A549 (cell line): ENCODE results near the gene COMT. TPM values are rescaled to one million over a fixed set of nuclear protein-coding genes. Genes with fewer than 3 reads are reported as not detected.

Source experiments
- ATAC-seq, 2 experiments: fragments of 200-7000 bp in 1 of 2; fragments of >200 bp in 1 of 2; cut with Nextera tagmentation in 1 of 2; cut with Tn5 transposase in 1 of 2; 3 replicates each; pipeline versions ENCODE4 v1.8.0 to v1.9.1; 2018 to 2020; ENCODE audit warnings: mild to moderate bottlenecking in 1 of 2, moderate library complexity in 1 of 2
- CTCF ChIA-PET: fragments of 300-600 bp; sonication (Branson Sonifier 250); formaldehyde crosslinking; extraction: SDS; loops from one replicate; lab custom pipeline; 2021; ENCODE audit warnings: antibody characterized with exemption, inconsistent platforms; lab: Yijun Ruan, JAX
- POLR2A ChIA-PET: fragments of 350-600 bp; formaldehyde crosslinking; extraction: SDS; loops from one replicate; lab custom pipeline; 2021; ENCODE audit warnings: antibody characterized with exemption, inconsistent platforms; lab: Yijun Ruan, JAX
- DNase-seq, 2 experiments: peaks; one replicate each; pipeline versions ENCODE4 v3.0.0 to v3.0.0-alpha.2; 2011 to 2016; ENCODE audit warnings: low read depth in 1 of 2, low spot score in 1 of 2
- FAIRE-seq: peaks from 2 replicates; lab custom pipeline; 2011; peaks lifted over from hg19 to GRCh38; lab: Jason Lieb, UNC
- H3K27ac ChIP-seq, 2 experiments: fragments of >200 bp; sonication (Bioruptor Twin); formaldehyde crosslinking; 3 replicates each; pipeline ENCODE4 v1.5.1; 2016 to 2017
- H3K4me1 ChIP-seq: fragments of >200 bp; sonication (Bioruptor Twin); formaldehyde crosslinking; 3 replicates; pipeline ENCODE4 v1.6.1; 2016
- H3K4me2 ChIP-seq: fragments of >200 bp; sonication (Bioruptor Twin); formaldehyde crosslinking; 3 replicates; pipeline ENCODE4 v1.6.1; 2016
- H3K4me3 ChIP-seq: fragments of >200 bp; sonication (Bioruptor Twin); formaldehyde crosslinking; 3 replicates; pipeline ENCODE4 v1.5.1; 2016
- H3K9me3 ChIP-seq: fragments of >200 bp; sonication (Bioruptor Twin); formaldehyde crosslinking; 3 replicates; pipeline ENCODE4 v1.6.1; 2016
- BCL3 ChIP-seq: fragments of >200 bp; sonication (Bioruptor Twin); formaldehyde crosslinking; IDR thresholded peaks from 3 replicates; pipeline ENCODE4 v1.6.1; 2016
- CBX2 ChIP-seq: fragments of 200-600 bp; sonication (generic); IDR thresholded peaks from 2 replicates; pipeline ENCODE4 v1.6.1; 2016; ENCODE audit warnings: low read depth, mild to moderate bottlenecking, borderline replicate concordance
- CEBPB ChIP-seq, 2 experiments: fragments of >200 bp in 1 of 2; sonication (Bioruptor Twin) in 1 of 2; formaldehyde crosslinking in 1 of 2; IDR thresholded peaks; 2 replicates each; pipeline ENCODE4 v1.6.1; 2012 to 2016
- EHF ChIP-seq: fragments of 250-450 bp; sonication (Bioruptor Pico); IDR thresholded peaks from 2 replicates; pipeline ENCODE4 v1.5.0; 2020; ENCODE audit warnings: mild to moderate bottlenecking
- EHMT2 ChIP-seq: fragments of 200-600 bp; sonication (generic); IDR thresholded peaks from 2 replicates; pipeline ENCODE4 v1.6.1; 2016; ENCODE audit warnings: antibody characterized with exemption, low read depth, mild to moderate bottlenecking, moderate library complexity
- HEYL ChIP-seq: fragments of 250-450 bp; sonication (Bioruptor Pico); IDR thresholded peaks from 2 replicates; pipeline ENCODE4 v1.8.0; 2021; ENCODE audit warnings: mild to moderate bottlenecking, moderate library complexity
- HOXA7 ChIP-seq: fragments of 250-450 bp; sonication (Bioruptor Pico); IDR thresholded peaks from 2 replicates; pipeline ENCODE4 v1.5.0; 2020; ENCODE audit warnings: mild to moderate bottlenecking, moderate library complexity
- HOXB5 ChIP-seq: fragments of 250-450 bp; sonication (Bioruptor Pico); IDR thresholded peaks from 2 replicates; pipeline ENCODE4 v1.5.0; 2020; ENCODE audit warnings: mild to moderate bottlenecking, moderate library complexity
- MAX ChIP-seq: IDR thresholded peaks from 2 replicates; pipeline ENCODE4 v1.6.1; 2012
- MAZ ChIP-seq: fragments of 150-350 bp; IDR thresholded peaks from 2 replicates; pipeline ENCODE4 v1.6.1; 2014; ENCODE audit warnings: antibody characterized with exemption, low read depth, low read length, borderline replicate concordance
- NPAS2 ChIP-seq: fragments of 250-450 bp; sonication (Bioruptor Pico); IDR thresholded peaks from 2 replicates; pipeline ENCODE4 v1.8.0; 2022; ENCODE audit warnings: mild to moderate bottlenecking, moderate library complexity, borderline replicate concordance
- NR3C1 ChIP-seq: fragments of >200 bp; sonication (Bioruptor Twin); formaldehyde crosslinking; IDR thresholded peaks from 3 replicates; pipeline ENCODE4 v1.6.1; 2017
- PBX3 ChIP-seq: IDR thresholded peaks from 2 replicates; pipeline ENCODE4 v1.6.1; 2012
- POLR2AphosphoS2 ChIP-seq: conservative IDR thresholded peaks from 2 replicates; pipeline ENCODE4 v1.6.1; 2012; ENCODE audit warnings: low read length, improper control_type of control experiment, inconsistent platforms
- RCOR1 ChIP-seq: fragments of 150-350 bp; IDR thresholded peaks from 2 replicates; pipeline ENCODE4 v1.6.1; 2014; ENCODE audit warnings: antibody characterized with exemption, low read length, low read depth
- REST ChIP-seq: fragments of 200-600 bp; sonication (generic); IDR thresholded peaks from 2 replicates; pipeline ENCODE4 v1.6.1; 2016; ENCODE audit warnings: antibody characterized with exemption, mild to moderate bottlenecking, moderate library complexity
- RFX5 ChIP-seq: fragments of 450-650 bp; IDR thresholded peaks from 2 replicates; pipeline ENCODE4 v1.7.1; 2014; ENCODE audit warnings: antibody characterized with exemption, mild to moderate bottlenecking, moderate library complexity
- RNF2 ChIP-seq: fragments of 200-600 bp; sonication (generic); IDR thresholded peaks from 2 replicates; pipeline ENCODE4 v1.6.1; 2016; ENCODE audit warnings: low read depth, mild to moderate bottlenecking, antibody characterized with exemption, moderate library complexity, borderline replicate concordance
- USF2 ChIP-seq: fragments of 450-650 bp; IDR thresholded peaks from 2 replicates; pipeline ENCODE4 v1.6.1; 2014; ENCODE audit warnings: antibody characterized with exemption
- WGBS: methylation state at CpG from one replicate; pipeline ENCODE4 v1.1.6; 2017; ENCODE audit errors: missing lambda C conversion rate; 5-methylcytosine and 5-hydroxymethylcytosine counted together
- polyA plus RNA-seq, 4 experiments: library from polyadenylated mRNA; depleted of rRNA in 3 of 4; stranded (reverse); fragments of >200 nt; fragmentation: RNase III in 1 of 4; extraction: RNeasy Plus Mini Kit Qiagen cat#74134 plus additional on column Dnase treatment in 1 of 4; gene quantifications; 2 replicates in 3 of 4; 3 replicates in 1 of 4; pipeline ENCODE4 v1.2.3, GENCODE V29; 2011 to 2017

COMT gene
- polyA plus RNA-seq, 2 of the 4 experiments (the other 2 are of a cell fraction), result 72.3 to 125 TPM

- Histone ChIP-seq H3K4me3 (peak overlapping the region; percentile 92), H3K4me1 (peaks cover 10% of the 10 kb centered on the region; the same call in 2 of the 3 replicates), H3K27ac (peak overlapping the region; percentile 72 to 90), H3K4me2 (peak overlapping the region; percentile 90), H3K9me3 (no peaks in the 10 kb centered on the region)
- WGBS, result no CpG with 5 or more reads among the region's 101 CpGs
- ATAC-seq (peak in 1 of 2 experiments; percentile 5; a peak in 1 of 6 replicates), FAIRE-seq (no peak), DNase-seq (peak in 1 of 2 experiments; percentile 12)
- CTCF ChIA-PET, result interaction anchor here (0.7 to 5.8 kb wide), 6 partner anchors 25 to 286 kb away, joined by 3 to 89 read pairs (median 4); no protein-coding TSS in a partner anchor
- TF ChIP-seq RNF2, result 0 out of 2 replicates have a peak, but pooled peaks have one; percentile 32
- TF ChIP-seq EHMT2, result no peak
- no peak for TF ChIP-seq EHF
- POLR2A ChIA-PET, result interaction anchor here (0.6 kb wide), 1 partner anchor 30 kb away, joined by 3 read pairs; no protein-coding TSS in a partner anchor
Measured at GRCh38 chr22:20015971-20016733, 74.6 kb downstream of the COMT start.

GRCh38 chr22:20016734-20017621 is 75.4 kb downstream of the COMT start, which contains the start of gene ARVCF:
ARVCF (minus strand) TSS chr22:20016823; CDS start chr22:19990794, 26,029 bp downstream.
- H3K4me2 ChIP-seq, result peak within 1 kb of the TSS; percentile 90
- CTCF ChIA-PET, result no interaction called here
- POLR2A ChIA-PET, result no interaction called here
- peak within 1 kb of the TSS; percentile 92 for H3K4me3 ChIP-seq
- TF ChIP-seq NPAS2 (no peak), PBX3 (peak; percentile 95), CEBPB (IDR thresholded peaks at IDR 0.05) (no peak), RFX5 (peak; percentile 91), RNF2 (0 out of 2 replicates have a peak, but pooled peaks have one; percentile 32), MAX (peak; percentile 16; the same call in 1 of the 2 replicates), REST (no peak), POLR2AphosphoS2 (no peak)
- whole genome bisulfite sequencing, result 12% methylated on average over 22 of the region's 79 CpGs
- H3K4me1 ChIP-seq, result peaks cover 14% of the 10 kb centered on the region; the same call in 2 of the 3 replicates
- no peaks in the 10 kb centered on the region for H3K9me3 ChIP-seq
- H3K27ac ChIP-seq, result peak within 1 kb of the TSS; percentile 72 to 90
- no peak for FAIRE-seq
- peak; percentile 88 to 95 for DNase-seq
- ATAC-seq, result peak; percentile 74 to 83

- 63% methylated on average over 9 of the region's 9 CpGs for WGBS
- H3K4me1 ChIP-seq, result peaks cover 17% of the 10 kb centered on the region
- ChIA-PET POLR2A (no interaction called here), CTCF (no interaction called here)
- H3K27ac ChIP-seq, result no peak overlapping the region
- peak overlapping the region; percentile 90 for H3K4me2 ChIP-seq
- H3K4me3 ChIP-seq, result no peak overlapping the region
- FAIRE-seq, result no peak
- TF ChIP-seq USF2, result no peak
- TF ChIP-seq MAZ, result no peak
- no peak for TF ChIP-seq HEYL (CRISPR knock-in tag)
- TF ChIP-seq NR3C1, result no peak
- no peak for TF ChIP-seq RCOR1
- no peak for TF ChIP-seq HOXB5 (CRISPR knock-in tag)
- TF ChIP-seq CBX2, result no peak
- no peak for TF ChIP-seq BCL3
- TF ChIP-seq HOXA7 (CRISPR knock-in tag), result no peak
- DNase-seq, result no peak
- ATAC-seq, result no peak
- no peaks in the 10 kb centered on the region for H3K9me3 ChIP-seq
Measured at GRCh38 chr22:20017622-20017958, 76.0 kb downstream of the COMT start.
